ENCODE measurements around the gene KICS2.
A peak's percentile ranks its signal among the peaks of the same experiment; 100 is the strongest.
"Not testable (repeated sequence)": the region's sequence is repeated elsewhere in the genome, so short reads cannot be mapped to it uniquely, and the experiment has no call there.

Gene KICS2

DNA sequence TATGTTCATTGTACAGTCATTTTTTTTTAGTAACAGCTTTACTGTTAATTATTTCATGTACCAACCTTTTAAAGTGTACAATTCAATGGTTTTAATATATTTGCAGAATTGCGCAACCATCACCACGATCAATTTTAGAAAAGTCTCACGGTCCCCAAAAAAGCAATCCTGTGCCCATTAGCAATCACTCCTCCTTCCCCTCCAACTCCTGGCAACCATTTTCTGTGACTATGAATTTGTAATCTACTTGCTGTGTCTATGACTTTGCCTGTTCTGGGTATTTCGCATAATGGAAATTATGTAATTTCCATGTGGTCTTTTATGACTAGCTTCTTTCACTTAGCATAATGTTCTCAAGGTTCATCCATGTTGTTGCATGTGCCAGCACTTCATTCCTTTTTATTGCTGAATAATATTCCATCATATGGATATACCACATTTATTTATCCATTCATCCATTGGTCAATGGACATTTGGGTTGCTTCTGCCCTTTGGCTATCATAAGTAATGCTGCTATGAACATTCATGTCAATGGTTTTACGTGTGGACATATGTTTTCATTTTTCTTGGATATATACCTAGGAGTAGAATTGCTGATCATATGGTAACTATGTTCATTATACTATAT, 9.9 kb downstream of the KICS2 start:
- no peak for FAIRE-seq

DNA sequence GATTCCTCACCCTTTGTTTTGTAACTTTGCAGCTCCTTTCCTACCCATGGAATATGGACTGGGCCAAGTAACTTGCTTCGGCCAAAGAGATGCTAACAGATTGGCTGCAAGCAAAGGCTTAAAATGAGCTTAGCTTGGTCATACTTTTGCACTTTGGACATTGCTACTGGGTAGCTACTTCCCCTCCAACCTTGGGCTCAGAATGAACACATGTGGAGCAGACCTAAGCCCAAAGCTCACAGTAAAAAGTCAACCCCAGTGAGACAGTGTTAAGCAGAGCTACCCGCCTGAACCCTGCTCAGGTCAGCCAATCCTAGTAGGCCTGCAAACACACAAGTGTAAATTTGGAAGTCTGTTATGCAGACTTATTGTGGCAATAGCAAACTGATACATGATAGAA, 14.6 kb downstream of the KICS2 start:
- FAIRE-seq: no peak

DNA sequence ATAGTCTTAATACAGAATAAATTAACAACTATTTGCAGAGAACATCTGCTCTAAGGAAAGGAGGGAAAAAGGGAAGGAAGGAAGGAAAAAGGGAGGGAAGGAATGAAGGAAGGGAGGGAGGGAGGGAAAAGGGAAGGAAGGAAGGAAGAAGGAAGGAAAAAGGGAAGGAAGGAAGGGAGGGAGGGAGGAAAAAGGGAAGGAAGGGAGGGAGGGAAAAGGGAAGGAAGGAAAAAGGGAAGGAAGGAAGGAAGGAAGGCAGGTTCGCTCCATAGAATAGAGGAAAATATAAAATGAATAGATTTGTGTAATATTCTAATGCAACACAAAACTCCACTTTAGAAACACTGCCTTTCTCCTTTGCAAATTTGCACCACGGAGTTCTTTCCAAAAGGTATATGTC, 16.6 kb downstream of the KICS2 start:
- no peak for FAIRE-seq

DNA sequence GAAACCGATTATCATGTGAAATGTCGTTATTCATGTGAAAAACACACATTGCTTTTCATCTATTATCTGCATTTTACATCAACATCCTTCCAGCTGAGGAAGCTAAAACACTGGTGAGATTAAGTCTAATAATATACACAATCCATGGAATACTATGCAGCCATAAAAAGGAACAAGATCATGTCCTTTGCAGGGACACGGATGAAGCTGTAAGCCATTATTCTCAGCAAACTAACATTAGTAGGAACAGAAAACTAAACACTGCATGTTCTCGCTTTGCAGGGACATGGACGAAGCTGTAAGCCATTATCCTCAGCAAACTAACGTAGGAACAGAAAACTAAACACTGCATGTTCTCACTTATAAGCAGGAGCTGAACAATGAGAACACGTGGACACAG, 18.3 kb downstream of the KICS2 start:
- no peak for FAIRE-seq

DNA sequence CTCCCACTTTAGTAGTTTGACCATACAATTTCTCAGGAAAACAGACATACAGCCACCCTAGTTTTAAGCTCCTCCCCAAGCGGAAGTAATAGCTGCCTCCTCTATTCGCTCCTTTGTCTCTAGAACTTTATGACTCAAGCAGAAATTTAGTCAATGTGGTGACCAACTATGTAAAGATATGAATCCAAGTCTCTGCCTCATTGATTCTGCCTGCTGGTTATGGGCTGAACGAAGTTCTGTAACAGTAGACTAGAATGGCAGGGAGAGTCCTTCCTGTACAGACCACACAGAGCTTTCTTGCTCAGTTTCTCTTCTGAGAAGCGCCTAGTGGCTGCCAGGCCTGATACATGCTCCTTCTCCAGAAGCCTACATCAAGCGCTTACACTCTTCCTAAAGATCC, 19.1 kb downstream of the KICS2 start:
- no peak for FAIRE-seq

DNA sequence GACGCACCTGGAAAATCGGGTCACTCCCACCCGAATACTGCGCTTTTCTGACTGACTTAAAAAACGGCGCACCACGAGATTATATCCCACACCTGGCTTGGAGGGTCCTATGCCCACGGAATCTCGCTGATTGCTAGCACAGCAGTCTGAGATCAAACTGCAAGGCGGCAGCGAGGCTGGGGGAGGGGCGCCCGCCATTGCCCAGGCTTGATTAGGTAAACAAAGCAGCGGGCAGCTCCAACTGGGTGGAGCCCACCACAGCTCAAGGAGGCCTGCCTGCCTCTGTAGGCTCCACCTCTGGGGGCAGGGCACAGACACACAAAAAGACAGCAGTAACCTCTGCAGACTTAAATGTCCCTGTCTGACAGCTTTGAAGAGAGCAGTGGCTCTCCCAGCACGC, 26.3 kb downstream of the KICS2 start:
- not testable (repeated sequence) for FAIRE-seq

DNA sequence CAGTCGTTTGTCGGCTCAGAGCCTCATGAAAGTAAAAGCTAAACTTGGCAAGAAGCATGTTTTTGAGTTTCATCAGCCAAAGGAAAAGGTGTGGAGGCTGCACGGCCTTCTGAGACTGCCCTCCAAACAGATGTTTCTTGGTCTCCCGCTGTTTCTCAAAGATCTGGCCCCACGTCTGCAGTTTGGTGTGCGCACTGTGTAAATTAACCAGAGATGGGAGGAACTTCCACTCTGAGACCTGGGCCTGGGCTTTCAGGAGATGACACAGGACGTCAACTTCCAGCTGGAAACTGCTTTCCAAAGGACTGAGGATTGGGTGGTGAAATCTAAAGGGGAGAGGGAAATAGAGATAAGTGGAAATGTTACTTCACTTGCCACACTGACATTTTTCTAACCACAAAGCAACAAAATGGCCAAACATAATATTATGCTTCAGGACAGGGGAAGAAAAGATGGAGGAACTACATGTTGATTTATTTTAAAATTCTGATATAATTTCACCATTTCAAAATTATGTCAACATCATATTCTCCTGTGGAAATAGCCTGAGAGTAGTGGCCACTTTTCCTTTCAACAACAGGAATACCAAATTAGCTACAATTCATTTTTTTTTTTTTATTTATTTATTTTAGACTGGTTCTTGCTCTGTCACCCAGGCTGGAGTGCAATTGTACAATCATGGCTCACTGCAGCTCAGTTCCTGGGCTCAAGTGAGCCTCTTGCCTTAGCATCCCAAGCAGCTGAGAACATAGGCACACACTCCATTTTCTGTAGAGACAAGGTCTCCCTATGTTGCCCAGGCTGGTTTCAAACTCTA, 27.6 kb downstream of the KICS2 start:
- no peak for FAIRE-seq

DNA sequence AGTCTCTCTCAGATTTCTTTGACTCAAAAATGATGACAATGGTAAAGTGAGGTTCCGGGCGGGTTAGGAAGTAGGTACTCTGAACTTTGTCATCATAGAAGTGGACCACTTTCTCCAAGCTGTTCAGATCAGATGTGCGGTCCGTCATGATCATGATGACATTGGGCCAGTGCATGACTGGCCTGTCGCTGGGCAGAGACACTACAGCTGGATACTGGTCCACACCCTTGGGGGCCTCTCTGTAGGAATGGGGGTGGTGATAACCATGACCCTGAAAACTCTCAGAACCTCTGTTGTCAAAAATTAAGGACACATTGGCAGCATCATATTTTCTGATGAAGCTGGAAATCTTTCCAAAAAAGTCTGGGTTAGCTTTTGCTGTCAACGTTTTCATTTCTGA, 28.2 kb downstream of the KICS2 start:
- no peak for FAIRE-seq

DNA sequence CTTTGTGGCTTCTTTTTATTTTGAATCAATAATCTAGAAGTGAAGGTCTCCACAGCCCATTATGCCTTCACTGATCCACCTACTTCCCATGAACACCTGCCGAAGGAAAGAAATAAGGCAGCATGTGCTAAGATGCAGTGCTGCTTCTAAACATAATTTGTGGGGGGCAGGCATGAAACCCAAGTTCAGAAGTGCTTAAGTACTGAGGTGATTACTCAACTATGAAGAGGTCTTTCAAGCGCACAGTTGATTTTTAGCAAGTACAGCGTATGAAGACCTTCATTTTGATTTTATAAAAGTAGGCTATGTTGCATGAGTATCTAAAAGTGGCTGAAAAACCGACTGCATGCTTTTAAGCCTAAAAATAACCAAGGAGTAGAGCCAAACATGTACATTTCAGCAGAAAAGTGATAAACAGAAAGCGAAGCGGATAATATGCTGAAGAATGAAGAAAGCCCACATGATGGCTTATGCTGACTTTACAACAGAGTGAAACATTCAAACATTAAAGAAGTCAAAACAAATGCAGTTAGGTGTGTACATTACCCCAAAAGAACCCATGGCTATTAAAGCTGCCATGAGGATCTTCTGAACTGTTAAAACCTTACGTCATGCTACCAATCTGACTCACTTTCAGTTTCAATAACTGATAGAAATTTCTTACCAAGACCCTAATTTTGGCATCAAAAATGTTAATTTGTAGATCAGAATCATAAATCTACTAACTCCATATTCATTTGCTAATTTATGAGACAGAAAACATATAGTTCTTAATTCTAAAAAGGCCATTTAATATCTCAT, 29.3 kb downstream of the KICS2 start:
- no peak for FAIRE-seq

DNA sequence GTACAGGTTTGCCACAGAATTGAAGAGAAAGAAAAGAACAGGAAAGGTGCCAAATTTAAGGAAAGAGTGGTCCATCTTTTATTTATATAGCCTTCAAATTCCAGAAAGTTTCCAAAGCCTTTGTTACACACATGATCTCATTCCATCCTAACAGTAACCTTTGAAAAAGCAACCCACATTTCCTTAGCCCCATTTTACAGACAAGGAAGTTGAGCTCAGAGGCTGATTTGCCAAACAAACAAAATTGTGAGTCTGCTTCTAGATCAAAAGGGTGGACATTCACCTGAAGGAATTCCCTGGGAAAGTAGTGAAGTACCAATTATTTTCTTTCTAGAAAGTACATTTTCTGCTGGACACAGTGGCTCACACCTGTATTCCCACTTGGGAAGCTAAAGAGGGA, 32.0 kb downstream of the KICS2 start:
- no peak for FAIRE-seq

DNA sequence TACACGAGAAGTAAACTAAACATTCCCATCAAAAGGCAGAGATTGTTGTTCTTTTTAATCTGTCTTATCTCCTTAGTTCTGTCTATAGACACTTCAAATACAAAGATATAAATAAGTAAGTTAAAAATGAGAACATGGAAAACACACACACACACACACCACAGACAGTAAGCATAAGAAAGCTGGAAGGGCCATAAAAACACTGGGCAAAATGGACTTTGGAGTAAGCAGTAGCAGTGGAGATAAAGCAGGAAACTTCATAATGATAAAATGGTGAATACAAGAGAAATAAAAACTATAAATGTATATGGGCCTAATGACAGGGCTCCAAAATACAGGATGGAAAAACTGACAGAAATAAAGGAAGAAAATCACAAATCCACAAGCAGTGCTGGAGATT, 32.6 kb downstream of the KICS2 start:
- no peak for FAIRE-seq

DNA sequence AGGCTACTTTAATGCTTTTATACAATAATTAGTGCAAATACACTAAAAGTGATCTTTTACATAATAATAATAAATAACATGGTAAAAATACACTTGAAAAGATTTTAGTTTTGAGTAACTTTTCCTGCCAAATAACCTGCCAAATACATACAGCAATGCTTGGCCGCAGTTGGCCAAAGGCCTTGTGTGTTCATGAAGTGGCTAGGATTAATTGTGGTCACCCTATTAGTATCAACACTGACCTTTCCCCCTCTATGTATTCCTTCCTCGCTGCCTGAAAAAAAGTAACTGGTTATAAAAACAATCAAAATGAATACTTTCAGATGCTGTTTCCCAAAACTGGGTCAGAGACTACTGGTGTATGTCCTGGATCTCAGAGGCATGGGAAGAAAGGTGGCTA, 34.3 kb downstream of the KICS2 start:
- FAIRE-seq: no peak

DNA sequence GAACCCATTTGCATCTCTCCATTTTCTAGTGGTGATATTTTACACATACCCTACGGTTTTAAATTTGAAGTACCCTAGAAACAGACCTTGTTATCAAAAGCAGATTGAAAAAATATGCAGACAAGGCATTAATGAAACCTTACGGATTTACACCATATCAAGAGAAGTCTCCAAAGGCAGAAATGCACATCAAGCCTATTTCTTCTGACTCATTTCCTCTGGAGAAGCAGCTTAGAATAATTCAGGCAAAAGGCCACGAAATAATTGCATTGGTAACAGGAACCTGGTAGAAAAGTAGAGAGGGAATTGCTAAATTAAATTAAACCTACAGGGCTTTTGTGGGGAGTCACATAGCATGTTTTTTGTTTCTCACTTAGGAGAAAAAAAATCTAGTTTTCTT, 34.7 kb downstream of the KICS2 start:
- no peak for FAIRE-seq

DNA sequence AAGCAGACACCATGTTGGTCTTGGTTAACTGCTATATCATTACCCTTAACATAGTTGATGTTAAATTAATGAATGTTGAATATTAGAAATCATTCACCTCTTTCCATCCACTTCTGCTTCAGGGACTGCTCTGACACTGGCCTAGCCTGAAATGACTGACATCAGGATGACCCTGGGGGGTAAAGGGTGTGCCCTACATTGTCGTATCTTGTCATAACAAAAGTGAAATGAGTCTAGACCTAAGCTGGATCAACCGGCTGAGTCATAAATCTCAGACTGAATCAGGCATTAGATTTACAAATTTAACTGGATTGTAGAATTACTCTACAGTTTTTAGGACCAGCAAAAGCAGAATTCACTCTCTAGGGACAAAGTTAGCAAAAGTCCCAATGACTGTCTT, 35.3 kb downstream of the KICS2 start:
- FAIRE-seq: no peak

DNA sequence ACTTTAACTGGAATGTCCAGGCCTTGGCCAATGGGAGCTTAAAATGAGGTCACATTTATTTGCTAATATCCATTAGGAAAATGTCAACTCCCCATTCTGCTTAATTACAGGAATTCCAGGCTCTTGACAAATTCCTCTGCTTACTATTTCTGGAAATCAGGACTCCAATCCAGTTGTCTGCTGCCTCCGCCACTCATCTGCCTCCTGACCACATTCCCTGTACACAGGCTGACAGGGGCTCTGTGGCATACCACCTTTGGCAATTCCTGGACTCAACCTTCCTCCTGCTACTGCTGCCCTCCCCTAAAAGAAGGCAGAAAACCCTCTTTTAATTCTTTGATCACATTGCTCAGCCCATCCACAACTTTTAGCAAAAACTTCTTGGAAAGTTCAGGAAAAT, 37.9 kb downstream of the KICS2 start:
- no peak for FAIRE-seq

DNA sequence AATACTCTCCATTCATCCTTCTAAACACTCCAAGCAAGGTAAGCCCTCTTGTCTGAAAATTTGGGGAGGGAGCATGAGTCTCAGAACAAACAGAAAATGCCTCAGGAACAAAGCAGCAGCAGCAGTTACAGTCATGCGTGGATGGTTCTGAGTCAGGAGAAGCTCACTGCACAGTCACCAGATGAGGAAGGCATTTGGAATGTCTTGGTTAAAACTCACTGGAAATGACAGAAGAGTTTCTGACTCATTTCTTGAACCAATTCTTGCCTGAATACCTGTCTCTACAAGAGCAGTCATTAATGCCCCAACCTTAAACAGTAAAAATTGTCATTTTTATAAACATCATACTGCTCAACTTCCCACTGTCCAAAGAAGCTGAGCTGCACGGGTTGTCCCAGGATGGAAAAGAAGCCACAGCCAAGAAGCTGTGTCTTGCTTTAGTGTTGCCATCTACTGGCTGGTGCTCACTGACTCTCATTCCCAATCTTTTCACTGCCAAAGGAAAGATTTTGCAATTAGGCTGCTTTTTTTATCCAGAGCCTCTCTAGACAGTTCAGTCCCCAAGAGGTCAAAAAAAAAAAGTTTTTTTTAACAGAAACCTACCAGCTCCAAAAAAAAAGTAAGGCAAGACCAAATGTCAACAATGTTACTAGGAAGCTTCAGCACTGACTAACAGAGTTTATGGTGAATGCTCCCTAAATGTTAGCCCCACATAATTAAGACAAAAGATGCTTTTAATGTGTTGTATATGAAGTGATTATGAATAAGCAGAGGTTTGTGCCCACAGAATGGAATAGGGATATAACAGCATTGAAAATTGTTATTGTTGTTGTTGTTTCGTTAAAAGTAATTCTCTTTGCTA, 40.4 kb downstream of the KICS2 start:
- peak; percentile 77 for FAIRE-seq

DNA sequence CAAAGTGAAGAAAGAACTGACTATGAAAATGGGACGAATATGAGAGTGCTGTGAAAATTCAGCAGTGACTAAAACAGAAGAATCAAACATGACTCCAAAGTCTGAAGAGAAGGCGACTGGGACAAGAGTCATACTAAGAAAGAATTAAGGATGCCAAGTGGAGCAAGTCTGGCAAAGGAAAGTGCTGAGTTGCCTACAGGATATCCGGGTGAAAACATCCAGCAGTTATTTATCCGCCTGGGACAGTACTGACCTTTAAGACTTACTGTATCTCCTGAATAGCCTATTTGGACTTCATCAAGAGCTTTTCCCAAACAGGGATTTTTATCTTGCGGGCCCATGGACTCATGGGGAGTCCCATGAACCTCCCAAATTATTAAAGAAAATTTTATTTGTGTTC, 41.1 kb downstream of the KICS2 start:
- FAIRE-seq: no peak

DNA sequence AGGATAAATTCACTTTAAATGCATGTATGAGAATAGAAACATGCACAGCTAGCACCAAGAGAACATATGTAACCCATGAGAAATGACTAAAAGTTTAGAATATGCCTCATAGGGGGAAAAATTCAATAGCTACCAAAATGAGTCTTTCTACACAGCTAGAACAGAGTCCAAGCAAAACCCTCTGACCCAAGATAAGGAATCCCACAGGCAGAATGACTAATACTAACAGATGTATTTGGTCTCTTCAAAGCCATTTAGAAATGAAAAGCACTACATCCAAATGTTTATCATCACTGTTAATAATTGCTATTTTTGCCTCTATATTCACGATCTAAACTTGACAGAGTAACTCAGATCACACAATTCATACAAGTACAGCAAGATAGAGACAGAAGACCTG, 44.0 kb downstream of the KICS2 start:
- no peak for FAIRE-seq

DNA sequence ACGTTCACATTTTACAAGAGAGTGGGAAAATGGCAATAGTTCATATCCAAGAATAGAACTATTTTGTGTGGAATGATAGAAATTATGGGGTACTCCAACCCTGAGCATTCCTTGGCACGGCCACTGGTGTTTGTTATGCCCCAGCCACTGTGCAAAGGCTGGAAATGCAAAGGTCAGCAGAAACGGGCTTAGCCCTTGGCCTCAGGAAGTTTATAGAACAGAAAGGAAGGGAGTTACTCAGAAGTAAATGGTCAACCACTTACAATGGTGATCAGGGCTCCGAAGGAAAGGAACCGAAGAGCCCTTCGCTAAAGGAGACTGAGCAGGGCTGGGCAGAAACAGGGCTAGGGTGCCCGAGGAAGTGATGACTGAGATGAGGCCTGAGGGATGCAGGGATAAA, 45.1 kb downstream of the KICS2 start:
- FAIRE-seq: no peak

DNA sequence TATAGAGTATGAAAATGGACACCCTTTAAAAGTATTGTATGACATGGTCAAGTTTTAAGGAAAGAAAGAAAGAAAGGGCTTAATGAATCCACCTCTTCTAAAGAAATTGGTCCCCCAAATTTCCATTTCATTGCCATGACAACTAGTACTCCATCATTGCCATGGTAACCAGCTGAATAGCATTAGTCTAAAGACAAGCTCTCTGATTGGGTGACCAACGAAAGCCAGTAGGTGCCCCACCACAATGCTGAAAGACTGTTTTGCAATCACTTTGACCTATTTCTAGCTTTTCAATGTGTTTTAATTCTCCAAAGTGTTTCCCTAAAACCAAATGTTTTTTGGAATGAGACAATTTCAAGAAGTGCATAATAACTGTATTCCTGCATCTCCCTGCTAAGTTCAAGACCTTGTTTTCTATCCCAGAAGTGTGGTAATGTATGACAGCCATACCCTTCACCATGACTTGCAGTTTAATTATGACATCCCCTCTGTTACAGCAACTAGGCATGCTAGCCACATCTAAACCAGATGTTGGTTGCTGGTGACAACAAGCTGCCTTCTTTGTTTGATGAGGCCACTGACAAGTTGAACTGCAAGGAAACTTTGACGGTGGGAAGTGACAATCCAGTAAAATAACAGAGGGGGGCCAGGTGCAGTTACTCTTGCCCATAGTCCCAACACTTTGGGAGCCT, 46.7 kb downstream of the KICS2 start:
- FAIRE-seq: no peak

DNA sequence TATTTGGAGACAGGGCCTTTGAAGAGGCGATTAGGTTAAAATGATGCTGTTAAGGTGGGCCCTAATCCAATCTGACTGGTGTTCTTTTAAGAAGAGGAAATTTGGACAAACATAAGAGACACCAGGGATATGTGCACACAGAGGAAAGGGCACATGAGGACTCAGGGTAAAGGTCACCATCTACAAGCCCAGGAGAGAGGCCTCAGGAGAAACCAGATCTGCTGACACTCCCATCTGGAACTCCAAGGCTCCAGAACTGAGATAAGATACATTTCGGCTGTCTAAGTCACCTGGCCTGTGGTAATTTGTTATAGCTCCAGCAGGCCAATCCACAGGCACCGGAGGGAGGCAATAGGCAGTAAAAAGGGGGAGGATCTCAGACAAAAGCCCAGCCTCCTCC, 48.6 kb downstream of the KICS2 start:
- no peak for FAIRE-seq

Measured in islet of Langerhans (tissue), 1 donor.